Muscle of arm (tissue), 12 donors: ENCODE measurements around the gene COL5A3. TPM values are rescaled to one million over a fixed set of nuclear protein-coding genes. Genes with fewer than 3 reads are reported as not detected.

ENCODE experiments used
- DNase-seq: peaks from one replicate; pipeline ENCODE4 v3.0.0-alpha.2; 2013
- polyA plus RNA-seq, 12 donors: library from polyadenylated mRNA; unstranded; fragments of 120-200 nt; gene quantifications; one replicate each; pipeline ENCODE4 v1.2.1, GENCODE V29; 2013; ENCODE audit not compliant: insufficient read length in 12 of 12

COL5A3 gene
- polyA plus RNA-seq, 12 donors = 47.3 to 81.6 (median 70.5) TPM; not detected in 1

DNA sequence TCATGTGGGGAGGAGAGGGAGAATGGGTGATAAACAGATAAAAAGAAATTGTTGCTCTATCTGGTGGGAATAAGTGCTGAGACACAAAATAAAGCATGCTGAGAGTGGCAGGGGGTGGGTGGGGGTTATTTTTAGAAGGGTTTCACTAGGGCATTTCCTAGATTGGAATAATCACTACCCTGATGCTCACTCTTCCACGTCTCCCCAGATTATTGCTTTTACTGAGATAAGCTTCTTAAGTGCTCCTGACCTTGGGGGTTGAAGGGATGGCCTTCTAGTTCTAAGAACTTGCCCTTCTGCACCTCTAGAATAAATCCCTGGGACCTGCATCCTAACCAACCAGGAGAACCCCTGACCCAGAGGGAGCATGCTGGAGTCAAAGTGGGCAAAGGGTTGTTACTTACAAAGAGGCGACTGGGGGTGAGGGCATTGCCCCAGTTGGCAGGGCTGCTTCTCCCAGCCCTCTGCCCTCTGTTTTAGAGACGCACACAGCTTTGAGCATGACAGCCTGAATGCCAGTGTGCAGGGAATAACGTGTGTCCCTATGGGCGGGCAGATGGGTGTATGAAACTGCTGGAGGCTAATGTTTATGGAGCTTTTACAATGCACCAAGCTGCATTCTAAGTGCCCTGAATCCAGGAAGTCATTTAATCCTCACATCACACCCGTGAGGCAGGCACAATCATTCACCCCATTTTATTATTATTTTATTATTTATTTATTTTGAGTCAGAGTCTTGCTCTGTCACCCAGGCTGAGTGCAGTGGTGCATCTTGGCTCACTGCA, 3.7 kb upstream of the COL5A3 start:
- DNase-seq = no peak

DNA sequence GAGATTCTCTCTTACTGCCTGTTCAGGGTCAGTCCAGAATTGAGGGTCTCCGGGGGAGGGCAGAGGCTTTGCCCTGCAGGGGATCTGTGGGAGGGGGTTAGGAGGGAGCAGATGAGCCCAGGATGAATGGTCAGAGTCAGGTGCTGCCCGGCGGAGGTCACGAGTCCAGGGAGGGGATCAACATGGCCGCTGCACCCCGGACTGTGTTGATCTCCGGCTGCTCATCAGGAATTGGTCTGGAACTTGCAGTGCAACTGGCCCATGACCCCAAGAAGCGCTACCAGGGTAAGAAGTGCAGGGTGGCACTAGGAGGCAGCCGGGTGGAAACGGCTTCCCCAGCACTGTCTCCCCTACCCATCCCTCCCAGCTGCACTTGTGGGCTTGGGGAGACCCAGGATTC, 3.0 kb upstream of the COL5A3 start, which contains the start of gene RDH8:
Gene RDH8 (plus strand): TSS at position 168 of the 400 bp plus-strand sequence. CDS start 15 bp downstream, at position 183.
- no peak for DNase-seq

DNA sequence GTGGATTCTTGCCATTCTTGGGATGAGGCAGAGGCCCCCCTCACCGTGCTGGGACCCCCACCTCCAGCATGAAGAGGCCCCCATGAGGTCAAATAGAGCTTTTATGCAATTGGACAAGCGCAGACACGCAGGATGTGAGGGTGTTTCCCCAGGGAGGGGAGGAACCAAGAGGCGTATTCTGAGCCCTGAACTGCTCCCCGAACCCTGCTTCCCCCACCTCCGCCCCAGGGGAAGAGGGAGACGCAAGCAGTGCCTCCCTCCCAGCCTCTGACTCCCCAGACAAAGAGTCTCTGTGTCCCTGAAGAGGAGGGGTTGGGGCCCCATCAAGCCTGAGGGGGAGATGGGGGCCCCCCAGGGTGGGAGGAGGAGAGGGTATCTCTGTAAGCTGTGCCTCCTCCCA, 1.7 kb upstream of the COL5A3 start:
- no peak for DNase-seq

DNA sequence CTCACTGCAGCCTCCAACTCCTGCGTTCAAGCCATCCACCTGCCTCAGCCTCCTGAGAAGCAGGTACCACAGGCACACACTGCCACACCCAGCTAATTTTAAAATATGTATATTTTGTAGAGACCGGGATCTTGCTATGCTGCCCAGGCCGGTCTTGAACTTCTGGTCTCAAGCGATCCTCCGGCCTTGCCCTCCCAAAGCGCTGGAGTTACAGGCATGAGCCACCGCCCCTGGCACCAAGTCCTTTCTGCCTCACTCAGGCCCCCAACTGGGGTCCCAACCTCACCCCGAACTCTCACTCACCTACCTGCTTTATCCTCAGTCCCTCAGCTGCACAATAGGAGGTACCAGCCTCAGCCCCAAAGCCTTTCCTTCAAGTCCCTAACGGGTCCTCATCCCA, 635 bp upstream of the COL5A3 start:
- no peak for DNase-seq

DNA sequence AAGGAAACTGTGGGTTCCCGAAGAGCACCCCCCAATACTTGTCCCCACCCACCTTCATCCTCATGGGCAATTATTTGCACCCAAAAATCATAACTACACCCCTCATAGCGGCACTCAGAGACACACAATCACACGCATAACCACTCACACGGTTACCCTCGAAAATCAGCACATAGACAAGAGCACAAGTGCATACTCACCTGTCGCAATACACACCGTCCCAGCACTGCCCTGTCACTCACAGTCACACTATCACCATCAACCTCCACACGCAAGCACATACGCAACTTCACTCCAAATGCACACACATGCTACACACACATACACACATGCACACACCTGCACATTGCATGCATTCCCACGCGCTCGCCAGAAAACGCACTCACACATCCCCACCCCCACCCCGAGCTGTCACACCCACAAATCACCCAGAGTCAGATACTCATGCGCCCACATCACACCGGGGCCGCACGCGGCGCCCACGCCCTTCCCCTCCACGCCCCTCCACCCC, 535 bp downstream of the COL5A3 start:
- DNase-seq = no peak

DNA sequence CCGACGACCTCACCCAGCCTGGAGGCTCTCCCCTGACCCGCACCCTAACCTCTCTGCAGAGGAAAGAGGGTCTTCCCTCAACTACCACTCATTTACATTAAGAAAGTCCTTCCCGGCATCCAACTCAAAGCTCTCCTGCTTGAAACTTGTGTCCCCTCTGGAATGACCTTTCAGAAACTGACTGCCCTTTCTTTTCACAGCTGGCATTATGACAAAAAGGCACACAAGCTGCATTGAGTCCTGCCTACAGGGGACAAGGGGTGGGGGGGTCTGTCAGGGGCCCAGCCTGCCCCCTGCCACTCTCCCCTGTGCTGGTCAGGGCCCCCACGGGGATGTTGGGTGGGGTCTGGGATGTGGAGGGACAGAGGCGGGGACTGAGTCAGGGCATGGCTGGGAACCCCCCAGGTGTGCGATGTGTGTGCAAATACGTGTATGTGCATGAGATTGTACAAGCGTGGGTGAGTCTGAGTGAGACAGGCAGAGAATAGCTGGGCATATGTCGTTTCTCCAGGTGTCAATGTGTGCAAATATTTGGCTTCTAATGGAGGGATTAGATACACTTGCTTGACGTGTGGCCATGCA, 2.0 kb downstream of the COL5A3 start:
- DNase-seq = peak; percentile 25

DNA sequence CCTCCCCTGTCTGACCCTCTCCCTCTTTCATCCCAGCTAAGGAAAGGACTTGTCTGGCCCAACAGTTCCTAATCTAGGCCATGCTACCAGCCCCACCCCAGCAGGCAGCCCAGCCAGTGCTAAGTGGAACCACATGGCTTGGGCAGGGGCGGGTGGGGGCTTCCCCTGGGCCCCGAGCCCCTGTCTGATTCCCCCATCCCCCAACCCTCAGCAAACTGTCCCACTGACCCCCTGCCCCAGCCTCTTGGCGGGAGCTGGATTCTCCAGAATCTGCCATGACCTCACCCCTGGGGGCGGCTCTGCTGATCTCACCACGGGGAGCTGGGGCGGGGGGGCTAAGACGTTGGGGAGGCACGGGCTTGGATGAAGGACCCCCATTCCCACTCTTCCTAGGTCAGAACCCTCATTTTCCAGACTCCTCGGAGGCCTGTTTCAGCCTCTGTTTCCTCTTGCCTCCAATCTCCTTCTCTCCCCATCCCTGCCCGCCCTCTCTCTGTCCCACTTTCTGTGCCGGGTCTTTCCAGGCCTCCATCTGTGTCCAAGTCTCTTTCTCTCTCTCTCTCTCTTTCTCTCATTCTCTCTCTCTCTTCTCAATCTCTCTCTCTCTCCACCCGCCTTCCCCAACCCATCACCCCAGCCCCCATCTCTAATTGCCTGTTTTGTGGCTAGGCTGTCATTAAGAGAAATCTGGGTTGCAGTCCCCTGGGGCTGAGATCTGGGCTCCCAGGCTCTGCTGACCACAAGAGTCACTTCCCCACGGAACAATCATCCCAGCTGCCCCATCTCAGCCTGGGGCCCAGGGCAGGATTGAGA, 2.7 kb downstream of the COL5A3 start:
- DNase-seq = peak; percentile 69

DNA sequence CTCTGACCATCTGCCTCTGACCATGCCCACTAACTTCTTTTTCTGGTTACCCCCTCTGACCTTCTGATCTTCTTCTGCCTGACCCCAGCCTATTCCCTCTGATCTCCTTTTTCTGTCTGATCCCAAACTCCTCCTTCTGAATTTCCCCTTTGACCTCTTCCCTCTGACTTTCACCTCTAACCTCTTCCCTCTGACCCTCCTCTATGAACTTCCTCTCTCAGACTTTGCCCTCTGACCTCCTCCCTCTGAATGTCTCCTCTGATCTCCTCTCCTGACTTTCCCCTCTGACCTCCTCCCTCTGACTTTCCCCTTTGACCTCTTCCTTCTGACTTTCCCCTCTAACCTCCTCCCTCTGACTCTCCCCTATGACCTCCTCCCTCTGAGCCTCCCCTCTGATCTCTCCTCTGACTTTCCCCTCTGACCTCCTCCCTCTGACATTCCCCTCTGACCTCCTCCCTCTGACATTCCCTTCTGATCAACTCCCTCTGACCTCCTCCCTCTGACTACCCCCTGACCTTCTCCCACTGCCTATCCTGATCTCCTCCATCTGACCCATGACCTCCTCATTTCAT, 3.5 kb downstream of the COL5A3 start:
- peak; percentile 12 for DNase-seq

DNA sequence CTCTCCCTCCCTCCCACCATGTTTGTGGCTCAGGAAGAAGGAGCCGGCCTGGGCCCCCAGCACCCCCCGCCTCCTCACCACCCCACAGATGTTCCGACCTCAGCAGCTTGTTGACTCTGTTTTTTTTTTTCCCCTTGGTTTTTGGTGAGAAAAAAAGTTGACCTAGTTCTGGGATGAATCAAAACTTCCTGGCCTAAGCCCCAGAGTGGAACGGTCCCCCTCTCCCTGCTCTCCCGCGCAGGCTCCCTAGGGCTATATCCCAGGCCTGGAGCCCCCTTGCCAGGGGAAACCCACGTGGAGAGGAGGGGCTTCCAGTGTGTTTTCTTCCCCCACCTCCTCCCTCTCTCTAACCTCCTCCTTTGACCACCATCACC, 4.0 kb downstream of the COL5A3 start:
- DNase-seq = peak; percentile 86

DNA sequence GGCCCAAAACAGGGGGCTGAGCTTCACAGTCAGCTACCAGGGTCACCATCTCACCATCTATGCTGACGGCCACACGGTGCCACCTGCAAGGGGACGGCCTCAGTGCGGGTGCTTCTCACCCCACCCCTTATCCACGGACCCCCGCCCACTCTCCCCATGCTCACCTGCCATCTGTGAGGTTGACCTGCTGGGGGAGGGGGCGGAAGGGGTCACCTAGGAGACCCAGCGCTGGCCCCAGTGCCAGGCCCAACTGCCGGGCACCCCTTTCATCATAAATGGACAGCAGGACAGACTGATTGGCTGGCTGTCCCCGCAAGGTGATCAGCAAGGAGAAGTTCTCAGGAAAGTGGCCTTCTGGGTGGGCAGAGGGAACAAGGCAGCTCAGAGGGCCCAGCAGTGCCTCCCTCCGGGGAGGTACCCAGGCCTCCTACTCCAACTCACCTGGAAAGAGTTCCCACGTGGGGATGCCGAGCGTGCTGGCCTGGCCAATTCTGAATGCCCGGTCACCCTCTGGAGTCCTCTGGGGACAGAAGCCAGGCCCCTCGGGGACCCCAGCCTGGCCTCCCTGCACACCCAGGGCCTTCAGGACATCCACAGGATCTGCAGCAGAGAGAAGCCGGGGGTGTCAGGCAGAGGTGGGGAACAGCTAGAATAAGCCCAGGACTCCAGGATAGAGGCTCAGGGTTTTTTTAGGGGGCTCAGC, 4.5 kb downstream of the COL5A3 start:
- no peak for DNase-seq

DNA sequence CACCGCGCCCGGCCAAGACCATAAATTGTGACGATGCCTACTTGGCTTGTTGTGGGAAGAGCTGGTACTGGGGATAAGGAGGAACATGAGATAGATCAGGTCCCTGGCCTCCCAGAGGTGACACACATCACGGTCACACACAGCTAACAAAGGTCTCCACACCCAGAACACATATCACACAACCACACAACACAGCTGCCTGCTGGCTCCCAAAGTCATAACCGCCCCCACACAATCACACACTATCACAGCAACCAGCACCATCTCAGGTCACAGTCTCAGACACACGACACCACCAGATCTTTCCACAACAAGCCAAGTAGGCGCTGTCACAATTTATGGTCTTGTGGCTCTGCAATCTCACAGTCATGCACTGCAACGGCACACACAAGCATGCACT, 5.7 kb downstream of the COL5A3 start:
- no peak for DNase-seq

DNA sequence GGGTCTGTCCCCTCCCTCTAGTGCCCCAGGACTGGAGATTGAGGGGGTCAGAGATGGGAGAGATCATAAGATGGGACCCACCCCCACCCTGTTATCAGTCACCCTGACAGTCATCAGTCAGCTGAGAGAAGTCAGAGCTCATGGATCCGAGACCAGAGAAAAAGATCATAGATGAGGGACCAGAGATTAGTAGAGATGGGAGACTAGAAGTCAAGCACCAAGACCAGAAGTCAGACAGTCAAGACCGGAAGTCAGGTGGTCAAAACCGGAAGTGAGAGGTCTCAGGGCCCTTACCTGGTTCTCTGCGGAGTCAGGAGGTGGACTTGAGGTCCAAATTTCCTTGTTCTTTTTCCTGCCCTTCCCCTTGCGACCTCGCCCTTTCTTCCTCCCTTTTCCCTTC, 7.0 kb downstream of the COL5A3 start:
- DNase-seq = no peak

DNA sequence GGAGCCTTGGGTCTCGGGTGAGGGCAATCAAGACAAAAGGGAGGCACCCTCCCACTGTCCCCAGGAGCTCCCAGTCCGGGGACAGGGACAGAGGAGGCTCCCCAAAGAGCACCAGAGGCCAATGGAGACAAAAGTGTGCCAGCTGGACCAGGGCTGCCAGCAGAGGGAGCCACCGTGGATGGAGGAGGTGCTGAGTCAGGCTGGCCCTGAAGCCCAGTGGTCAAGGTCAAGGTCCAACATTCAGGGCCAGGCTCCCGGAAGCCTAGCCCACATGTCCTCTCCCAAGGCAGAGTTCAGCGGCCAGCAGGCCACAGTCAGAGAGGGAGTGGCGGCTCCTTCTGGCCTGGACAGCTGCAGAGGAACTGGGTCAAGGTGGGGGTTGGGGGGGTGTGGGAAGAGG, 8.4 kb downstream of the COL5A3 start:
- DNase-seq = no peak

DNA sequence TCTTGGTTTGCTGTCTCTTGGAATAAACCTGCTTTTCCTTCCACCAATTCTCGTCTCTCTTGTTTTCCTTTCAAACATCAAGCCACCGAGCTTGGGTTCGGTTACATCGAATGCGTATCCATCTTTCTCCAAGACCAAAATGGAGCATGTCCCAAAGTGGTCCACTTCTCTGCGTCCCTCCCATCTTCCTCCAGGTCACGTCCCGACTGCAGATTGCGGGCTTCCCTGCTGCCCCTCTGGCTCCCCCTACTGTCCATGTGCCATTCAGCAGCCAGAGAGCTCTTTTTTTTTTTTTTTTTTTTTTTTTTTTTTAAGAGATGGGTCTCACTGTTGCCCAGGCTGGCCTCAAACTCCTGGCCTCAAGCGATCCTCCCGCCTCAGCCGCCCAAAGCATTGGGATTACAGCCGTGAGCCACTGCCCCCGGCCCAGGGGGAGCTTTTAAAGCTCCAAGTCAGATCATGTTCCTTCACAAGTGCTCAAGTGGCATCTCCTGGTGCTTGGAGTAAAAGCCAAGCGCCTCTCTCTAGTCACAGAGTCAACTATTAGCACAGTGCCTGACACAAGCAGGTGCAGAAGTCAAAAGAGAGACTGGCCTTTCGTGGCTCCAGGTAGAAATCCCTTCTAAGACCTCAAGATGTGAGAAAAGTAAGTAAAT, 10.0 kb downstream of the COL5A3 start:
- DNase-seq = peak; percentile 73

DNA sequence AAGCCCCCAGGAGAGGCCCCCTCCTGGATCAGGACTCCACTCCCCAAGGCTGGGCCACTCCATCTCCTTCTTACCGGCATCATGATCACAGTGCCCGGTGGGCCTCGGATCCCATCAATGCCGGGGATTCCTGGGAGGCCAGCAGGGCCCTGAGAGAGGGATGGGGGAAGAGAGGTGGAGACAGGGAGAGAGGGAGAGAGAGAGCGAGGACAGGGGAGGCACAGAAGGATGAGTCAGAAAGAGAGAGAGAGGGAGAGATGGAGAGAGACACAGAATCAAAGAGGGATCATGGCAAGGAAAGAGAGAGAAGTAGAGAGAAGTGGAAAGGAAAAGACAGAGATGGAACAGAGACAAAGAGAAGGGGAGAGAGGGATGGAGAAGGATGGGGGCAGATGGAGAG, 13.8 kb downstream of the COL5A3 start:
- no peak for DNase-seq

DNA sequence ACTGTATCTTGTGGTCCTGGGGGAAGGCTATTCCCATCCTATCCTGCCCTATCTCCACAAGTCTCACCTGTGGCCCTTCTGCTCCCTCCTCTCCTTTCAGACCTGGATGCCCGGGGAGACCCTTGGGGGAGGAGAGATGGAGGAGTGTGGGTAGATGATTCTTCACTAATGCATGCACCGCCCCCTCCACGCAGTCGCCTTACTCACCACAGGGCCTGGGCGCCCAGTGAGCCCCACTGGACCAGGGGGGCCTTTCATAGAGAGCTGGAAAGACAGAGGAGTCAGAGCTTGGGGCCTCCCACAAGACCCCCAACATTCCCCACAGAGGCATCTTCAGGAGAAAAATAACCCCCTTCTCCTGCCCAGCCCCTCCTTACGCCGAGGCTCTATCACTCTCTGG, 14.3 kb downstream of the COL5A3 start:
- no peak for DNase-seq

DNA sequence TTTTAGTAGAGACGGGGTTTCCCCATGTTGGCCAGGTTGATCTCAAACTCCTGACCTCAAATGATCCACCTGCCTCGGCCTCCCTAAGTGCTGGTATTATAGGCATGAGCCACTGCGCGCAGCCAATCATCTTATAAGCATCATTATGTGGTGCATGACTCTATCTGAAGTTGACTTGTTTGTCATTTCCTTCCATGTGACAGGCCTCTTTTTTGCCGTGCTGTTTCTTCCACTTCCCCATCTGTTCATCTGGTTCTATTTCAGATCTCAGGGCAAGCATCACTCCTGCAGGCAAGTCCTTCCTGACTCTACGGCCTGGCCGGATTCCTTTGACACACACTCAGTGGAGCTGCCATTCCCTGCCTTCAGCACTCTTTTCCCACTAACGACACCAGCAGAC, 15.2 kb downstream of the COL5A3 start:
- DNase-seq = no peak

DNA sequence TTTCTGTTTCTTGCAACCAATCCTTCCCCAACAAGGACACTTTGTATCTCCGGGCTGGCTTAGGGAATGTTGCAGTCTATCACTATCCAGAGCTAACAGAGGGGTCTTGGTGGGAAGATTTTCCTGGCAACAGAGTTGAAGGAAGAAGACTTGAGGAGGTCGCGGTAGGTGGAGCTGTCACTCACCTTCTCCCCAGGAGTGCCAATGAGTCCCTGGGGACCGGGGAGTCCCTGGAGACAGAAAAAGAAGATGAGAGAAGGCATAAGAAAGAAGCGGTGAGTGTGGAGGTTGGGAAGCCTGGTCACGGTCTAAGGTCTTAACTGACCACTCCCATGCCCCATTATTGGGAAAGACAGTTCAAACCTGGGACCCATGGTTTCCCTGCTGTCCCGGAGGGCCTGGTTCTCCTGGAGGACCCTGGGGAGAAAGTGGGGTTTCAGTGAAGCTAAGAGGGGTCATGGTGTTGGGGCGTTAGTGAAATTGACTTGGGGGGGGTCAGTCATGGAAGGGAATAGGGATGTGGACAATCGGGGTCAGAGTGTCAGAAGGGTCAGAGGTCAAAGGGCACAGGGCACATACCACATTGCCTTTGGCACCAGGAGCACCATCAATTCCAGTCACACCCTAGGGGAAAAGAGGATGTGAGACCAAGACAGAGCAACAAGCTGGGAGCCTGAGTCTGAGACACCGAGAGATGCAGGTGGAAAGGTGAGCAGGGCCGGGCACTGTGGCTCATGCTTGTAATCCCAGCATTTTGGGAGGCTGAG, 18.7 kb downstream of the COL5A3 start:
- DNase-seq = no peak

DNA sequence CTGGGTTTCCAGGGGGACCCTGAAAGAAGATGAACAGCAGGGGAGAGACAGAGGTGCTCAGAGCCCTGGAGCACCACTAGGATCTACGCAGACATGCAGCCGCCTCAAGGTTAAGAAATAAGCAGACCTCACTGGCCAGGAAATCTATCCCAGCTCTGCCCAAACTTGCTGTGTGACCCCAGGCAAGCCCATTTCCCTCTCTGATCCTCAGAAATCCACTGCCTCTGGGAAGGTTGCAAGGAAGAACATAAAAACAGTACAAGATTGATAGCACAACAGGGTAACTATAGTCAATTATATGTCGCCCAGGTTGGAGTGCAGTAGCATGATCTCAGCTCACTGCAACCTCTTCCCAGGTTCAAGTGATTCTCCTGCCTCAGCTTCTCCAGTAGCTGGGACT, 20.8 kb downstream of the COL5A3 start:
- DNase-seq = no peak

DNA sequence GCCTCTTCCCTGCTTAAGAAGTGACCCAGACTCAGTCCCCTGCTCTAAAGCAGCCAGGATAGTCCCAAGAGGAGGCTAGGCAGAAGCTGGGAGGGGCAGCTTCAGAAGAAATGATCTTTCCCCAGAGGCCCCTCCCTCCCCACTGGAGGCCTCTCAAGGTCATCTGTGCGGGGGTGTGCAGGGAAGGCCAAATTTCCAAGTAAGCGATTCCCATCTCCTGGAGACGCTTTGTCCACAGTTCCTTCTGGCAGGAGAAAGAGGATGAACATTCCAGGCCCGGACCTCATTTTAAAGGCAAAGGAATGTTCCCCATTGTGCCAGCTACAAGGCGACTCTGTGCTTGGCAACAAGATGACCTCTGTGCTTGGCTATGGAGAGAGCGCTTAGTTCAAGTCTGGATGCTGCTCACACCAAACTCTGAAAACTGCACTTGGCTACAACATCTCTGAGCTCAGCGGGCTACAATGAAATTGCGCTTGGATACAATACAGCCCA, 23.5 kb downstream of the COL5A3 start:
- DNase-seq = peak; percentile 86
